ENCODE measurements around the gene SPAG16.

SPAG16 gene

GRCh38 chr2:213296270-213296669, 12.0 kb downstream of the SPAG16 start:
- ChIA-PET CTCF (no interaction called here), POLR2A (interaction anchor here (1.0 kb wide), 1 partner anchor 12 kb away, joined by 3 read pairs; the partner anchor contains the start of gene SPAG16)
- Histone ChIP-seq H3K36me3 (ENCODE audit: control insufficient read depth in 2 of 2, insufficient read depth in 1 of 2, low read length in 2 of 2) (peaks cover 13 to 42% of the 10 kb centered on the region in 2 experiments), H3K4me1 (ENCODE audit: control insufficient read depth, insufficient read depth, low read length) (no peaks in the 10 kb centered on the region), H3K9me3 (ENCODE audit: control insufficient read depth, insufficient read depth, low read depth, low read length) (no peaks in the 10 kb centered on the region), H3K4me3 (ENCODE audit: low read depth, low read length) (no peak overlapping the region), H3K27ac (ENCODE audit: extremely low read depth, low read depth, low read length) (no peak overlapping the region)
- TF ChIP-seq ZNF175 (tag by site-specific recombination; IDR thresholded peaks at IDR 0.05): no peak

DNA sequence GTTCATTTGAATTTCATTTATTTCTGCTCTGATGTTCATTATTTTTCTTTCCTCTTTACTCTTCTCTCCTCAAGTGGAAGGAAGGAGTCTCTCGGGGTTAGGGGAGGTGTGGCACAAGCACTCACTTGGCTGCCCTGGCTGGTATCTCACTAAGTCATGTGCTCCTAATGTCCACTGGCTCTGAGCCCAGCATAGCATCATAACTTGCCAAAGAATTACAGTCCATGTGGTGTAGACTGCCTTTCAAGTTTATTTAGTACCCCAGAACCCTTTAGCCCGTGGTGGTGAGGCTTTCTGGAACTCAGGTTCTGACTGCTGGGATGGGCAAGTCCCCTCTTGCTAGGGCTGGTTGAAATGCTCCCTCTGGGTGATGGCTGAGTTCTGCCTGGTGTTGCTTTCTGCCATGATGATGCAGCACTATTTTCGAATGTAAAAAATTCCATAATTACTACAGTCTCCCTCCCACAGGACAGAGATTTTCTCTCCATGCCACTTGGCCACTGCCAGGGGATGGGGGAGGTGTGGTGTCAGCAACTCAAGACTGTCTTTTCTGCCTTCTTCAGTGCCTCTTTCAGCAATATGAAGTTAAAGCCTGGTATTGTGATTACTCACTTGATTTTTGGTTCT, 22.2 kb downstream of the SPAG16 start:
- H3K4me3 ChIP-seq (ENCODE audit: low read depth, low read length): no peak overlapping the region
- no peaks in the 10 kb centered on the region for H3K4me1 ChIP-seq (ENCODE audit: control insufficient read depth, insufficient read depth, low read length)
- no peak overlapping the region for H3K27ac ChIP-seq (ENCODE audit: extremely low read depth, low read depth, low read length)
- ChIA-PET CTCF (interaction anchor here (0.6 kb wide), 1 partner anchor 115 kb away, joined by 3 read pairs; no protein-coding TSS in a partner anchor), POLR2A (no interaction called here)
- peaks cover 17 to 63% of the 10 kb centered on the region in 2 experiments for H3K36me3 ChIP-seq (ENCODE audit: control insufficient read depth in 2 of 2, insufficient read depth in 1 of 2, low read length in 2 of 2)
- no peak for TF ChIP-seq ZNF10 (tag by site-specific recombination; IDR thresholded peaks at IDR 0.05)
- no peak for TF ChIP-seq MYNN (tag by site-specific recombination; IDR thresholded peaks at IDR 0.05; ENCODE audit: borderline replicate concordance)
- no peak for TF ChIP-seq ZNF658 (tag by site-specific recombination; IDR thresholded peaks at IDR 0.05)
- no peak for TF ChIP-seq ZNF560 (tag by site-specific recombination; IDR thresholded peaks at IDR 0.05; ENCODE audit: borderline replicate concordance)
- TF ChIP-seq ZNF501 (tag by site-specific recombination; IDR thresholded peaks at IDR 0.05): no peak
- TF ChIP-seq, protein P1, sequence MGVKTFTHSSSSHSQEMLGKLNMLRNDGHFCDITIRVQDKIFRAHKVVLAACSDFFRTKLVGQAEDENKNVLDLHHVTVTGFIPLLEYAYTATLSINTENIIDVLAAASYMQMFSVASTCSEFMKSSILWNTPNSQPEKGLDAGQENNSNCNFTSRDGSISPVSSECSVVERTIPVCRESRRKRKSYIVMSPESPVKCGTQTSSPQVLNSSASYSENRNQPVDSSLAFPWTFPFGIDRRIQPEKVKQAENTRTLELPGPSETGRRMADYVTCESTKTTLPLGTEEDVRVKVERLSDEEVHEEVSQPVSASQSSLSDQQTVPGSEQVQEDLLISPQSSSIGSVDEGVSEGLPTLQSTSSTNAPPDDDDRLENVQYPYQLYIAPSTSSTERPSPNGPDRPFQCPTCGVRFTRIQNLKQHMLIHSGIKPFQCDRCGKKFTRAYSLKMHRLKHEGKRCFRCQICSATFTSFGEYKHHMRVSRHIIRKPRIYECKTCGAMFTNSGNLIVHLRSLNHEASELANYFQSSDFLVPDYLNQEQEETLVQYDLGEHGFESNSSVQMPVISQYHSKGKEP (tag by site-specific recombination; IDR thresholded peaks at IDR 0.05): no peak
- no peaks in the 10 kb centered on the region; the same call in 1 of the 2 replicates for H3K9me3 ChIP-seq (ENCODE audit: control insufficient read depth, insufficient read depth, low read depth, low read length)

GRCh38 chr2:213315168-213315876, 31.1 kb downstream of the SPAG16 start:
- Histone ChIP-seq H3K27ac (ENCODE audit: extremely low read depth, low read depth, low read length) (no peak overlapping the region), H3K9me3 (ENCODE audit: control insufficient read depth, insufficient read depth, low read depth, low read length) (no peaks in the 10 kb centered on the region; the same call in 1 of the 2 replicates), H3K36me3 (ENCODE audit: control insufficient read depth in 2 of 2, insufficient read depth in 1 of 2, low read length in 2 of 2) (peaks cover 2 to 43% of the 10 kb centered on the region in 2 experiments), H3K4me1 (ENCODE audit: control insufficient read depth, insufficient read depth, low read length) (no peaks in the 10 kb centered on the region), H3K4me3 (ENCODE audit: low read depth, low read length) (no peak overlapping the region)
- ChIA-PET CTCF (no interaction called here), POLR2A (no interaction called here)
- no peak for TF ChIP-seq ZNF10 (tag by site-specific recombination; IDR thresholded peaks at IDR 0.05)
- TF ChIP-seq GLI4 (tag by site-specific recombination; IDR thresholded peaks at IDR 0.05): no peak
- TF ChIP-seq BCL11A (tag by site-specific recombination; IDR thresholded peaks at IDR 0.05; ENCODE audit: low read depth): no peak
- TF ChIP-seq AEBP2 (tag by site-specific recombination; IDR thresholded peaks at IDR 0.05; ENCODE audit: borderline replicate concordance): no peak
- no peak for TF ChIP-seq ZNF600 (tag by site-specific recombination; IDR thresholded peaks at IDR 0.05)
- TF ChIP-seq ZNF654 (tag by site-specific recombination; IDR thresholded peaks at IDR 0.05; ENCODE audit: low read depth): no peak
- TF ChIP-seq ZNF37A (tag by site-specific recombination; IDR thresholded peaks at IDR 0.05): no peak
- TF ChIP-seq ZNF704 (tag by site-specific recombination; IDR thresholded peaks at IDR 0.05): no peak
- TF ChIP-seq ZNF169 (tag by site-specific recombination; IDR thresholded peaks at IDR 0.05): no peak
- TF ChIP-seq SETDB1 (IDR thresholded peaks at IDR 0.05; ENCODE audit: insufficient read length, low read length): no peak
- no peak for TF ChIP-seq ZNF350 (tag by site-specific recombination; IDR thresholded peaks at IDR 0.05)
- no peak for TF ChIP-seq ZNF214 (tag by site-specific recombination; IDR thresholded peaks at IDR 0.05; ENCODE audit: borderline replicate concordance)
- TF ChIP-seq ZNF311 (tag by site-specific recombination; IDR thresholded peaks at IDR 0.05; ENCODE audit: borderline replicate concordance): no peak
- no peak for TF ChIP-seq ZIC2 (tag by site-specific recombination; IDR thresholded peaks at IDR 0.05)
- TF ChIP-seq ZNF514 (tag by site-specific recombination; IDR thresholded peaks at IDR 0.05): no peak
- TF ChIP-seq, protein P2, sequence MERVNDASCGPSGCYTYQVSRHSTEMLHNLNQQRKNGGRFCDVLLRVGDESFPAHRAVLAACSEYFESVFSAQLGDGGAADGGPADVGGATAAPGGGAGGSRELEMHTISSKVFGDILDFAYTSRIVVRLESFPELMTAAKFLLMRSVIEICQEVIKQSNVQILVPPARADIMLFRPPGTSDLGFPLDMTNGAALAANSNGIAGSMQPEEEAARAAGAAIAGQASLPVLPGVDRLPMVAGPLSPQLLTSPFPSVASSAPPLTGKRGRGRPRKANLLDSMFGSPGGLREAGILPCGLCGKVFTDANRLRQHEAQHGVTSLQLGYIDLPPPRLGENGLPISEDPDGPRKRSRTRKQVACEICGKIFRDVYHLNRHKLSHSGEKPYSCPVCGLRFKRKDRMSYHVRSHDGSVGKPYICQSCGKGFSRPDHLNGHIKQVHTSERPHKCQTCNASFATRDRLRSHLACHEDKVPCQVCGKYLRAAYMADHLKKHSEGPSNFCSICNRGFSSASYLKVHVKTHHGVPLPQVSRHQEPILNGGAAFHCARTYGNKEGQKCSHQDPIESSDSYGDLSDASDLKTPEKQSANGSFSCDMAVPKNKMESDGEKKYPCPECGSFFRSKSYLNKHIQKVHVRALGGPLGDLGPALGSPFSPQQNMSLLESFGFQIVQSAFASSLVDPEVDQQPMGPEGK (tag by site-specific recombination; IDR thresholded peaks at IDR 0.05): no peak
- no peak for TF ChIP-seq TRIM28 (IDR thresholded peaks at IDR 0.05; ENCODE audit: borderline replicate concordance, low read length)
